Activated gamma-delta T cell (primary cell): ENCODE measurements around the gene CACNA1G.
A peak's percentile ranks its signal among the peaks of the same experiment; 100 is the strongest.

ENCODE experiments used
- DNase-seq: peaks from one replicate; lab custom pipeline; 2025; lab: John Stamatoyannopoulos, UW

Gene CACNA1G

DNA sequence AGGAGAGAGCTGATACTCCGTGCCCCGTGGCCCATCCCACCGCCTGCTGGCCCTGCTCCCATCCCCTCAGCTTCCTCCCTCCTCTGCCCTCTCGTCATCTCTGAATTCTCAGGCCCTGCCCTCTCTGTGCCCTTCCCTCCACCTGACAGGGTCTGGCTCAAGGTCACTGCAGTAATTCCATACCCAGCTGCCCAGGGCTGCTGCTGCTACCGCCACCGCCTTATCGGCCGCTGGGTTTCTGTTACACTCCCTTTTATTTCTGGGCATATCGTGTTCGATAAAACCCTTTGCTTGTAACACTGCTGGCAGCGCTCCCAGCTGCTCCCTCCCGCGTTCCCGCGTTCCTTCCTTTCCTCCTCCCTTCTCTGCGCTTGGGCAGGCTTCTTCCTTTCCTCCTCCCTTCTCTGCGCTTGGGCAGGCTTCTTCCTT is 26.8 kb upstream of the CACNA1G start:
- DNase-seq, result no peak

DNA sequence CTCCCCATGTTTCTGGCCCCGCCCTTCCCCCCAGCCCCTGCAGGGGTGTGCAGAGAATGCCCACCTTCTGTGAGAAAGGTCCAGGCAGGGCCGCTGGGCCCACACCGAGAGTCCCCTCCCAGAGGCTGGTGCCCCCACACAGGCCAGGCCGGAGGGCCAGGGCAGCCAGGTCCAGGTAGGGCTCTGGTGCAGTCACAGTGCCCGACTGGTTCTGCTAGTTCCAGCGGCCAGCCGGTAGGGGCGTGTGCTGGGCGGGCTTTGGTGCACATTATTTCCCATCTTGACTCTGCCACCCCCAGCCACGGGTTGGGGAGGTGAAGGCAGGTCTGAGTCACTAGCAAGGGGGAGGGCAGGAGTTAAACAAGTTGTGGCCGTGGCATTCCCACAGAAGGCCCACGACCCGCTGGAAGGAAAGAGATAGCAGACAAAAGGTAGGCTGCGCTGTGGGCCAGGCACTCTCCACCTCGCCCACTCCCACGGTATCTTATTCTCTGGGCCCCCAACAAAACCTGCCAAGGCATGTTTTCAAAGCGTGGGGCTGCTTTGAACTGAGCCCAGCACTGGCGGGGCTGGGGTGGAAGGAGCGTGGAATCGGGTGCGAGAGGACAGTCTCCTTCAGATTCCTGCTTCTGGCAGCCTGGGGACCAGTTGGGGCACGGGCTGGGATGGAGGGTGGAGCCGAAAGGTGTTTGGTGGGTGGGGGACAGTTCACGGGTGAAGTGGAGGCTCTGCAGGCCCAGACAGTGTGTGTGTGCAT is 26.1 kb upstream of the CACNA1G start:
- DNase-seq, result no peak

DNA sequence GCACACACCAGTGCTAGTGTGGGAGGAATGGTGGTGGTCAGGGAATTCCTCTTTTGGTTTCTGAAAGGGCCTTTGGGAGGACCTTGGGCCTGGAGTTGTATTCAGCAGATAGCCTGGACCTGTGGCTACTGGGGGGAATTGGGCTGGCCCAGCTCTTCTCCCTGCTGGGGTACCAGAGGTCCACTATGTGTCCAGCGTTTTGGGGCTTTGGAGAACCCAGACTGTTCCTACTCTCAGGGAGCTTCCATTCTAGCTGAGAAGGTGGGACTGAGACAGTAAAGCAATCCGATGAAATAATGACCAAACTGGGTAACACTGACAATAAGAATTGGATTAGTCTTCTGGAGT is 25.6 kb upstream of the CACNA1G start:
- DNase-seq, result no peak

DNA sequence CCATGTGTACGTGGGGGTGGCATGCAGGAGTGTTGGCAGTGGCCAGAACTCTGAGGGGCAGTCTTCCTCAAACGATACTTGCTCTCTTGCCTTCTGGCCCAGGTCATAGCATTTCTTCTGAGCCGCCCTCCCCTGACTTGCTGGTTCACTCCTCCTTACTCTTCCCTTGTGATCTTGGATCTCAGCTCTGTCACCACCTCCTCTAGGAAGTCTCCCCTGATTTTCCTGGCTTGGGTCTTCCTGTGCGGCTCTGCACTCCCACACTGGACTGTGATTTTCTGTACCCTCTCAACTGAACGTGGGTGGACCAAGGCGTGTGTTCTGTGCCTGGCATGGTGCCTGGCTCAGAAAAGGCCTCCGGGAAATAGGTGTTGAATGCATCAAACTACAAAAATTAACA is 25.1 kb upstream of the CACNA1G start:
- no peak for DNase-seq

DNA sequence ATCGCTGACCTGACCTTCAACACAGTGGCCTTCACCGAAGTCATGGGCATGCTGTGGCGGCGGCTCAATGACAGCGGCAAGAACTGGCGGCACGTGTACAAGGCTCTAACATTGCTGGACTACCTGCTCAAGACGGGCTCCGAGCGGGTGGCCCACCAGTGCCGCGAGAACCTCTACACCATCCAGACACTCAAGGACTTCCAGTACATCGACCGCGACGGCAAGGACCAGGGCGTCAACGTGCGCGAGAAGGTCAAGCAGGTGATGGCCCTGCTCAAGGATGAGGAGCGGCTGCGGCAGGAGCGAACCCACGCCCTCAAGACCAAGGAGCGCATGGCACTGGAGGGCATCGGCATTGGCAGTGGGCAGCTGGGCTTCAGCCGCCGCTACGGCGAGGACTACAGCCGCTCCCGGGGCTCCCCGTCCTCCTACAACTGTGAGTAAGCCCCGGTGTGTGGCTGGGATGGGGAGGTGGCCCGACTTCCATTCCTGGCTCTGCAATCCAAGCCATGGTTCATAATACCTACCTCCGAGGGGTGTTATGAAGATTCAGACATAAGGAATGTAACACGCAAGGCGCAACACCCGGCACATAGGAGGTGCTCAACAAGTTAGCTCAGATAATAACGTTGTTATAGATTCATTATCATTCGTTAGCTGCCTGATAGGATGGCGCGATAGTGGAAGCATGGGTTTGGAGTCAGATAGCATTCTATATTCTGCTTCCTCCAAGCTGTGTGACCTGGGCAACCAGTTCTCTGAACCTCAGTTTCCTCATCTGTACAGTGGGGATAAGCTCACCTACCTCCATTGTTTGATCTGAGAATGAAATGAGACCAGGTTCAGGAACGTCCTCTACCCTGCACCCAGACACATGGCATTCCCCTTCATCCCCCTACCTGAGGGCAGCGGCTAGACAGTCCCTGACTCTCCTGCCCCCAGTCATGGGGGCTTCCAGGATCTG is 23.6 kb upstream of the CACNA1G start:
- no peak for DNase-seq

DNA sequence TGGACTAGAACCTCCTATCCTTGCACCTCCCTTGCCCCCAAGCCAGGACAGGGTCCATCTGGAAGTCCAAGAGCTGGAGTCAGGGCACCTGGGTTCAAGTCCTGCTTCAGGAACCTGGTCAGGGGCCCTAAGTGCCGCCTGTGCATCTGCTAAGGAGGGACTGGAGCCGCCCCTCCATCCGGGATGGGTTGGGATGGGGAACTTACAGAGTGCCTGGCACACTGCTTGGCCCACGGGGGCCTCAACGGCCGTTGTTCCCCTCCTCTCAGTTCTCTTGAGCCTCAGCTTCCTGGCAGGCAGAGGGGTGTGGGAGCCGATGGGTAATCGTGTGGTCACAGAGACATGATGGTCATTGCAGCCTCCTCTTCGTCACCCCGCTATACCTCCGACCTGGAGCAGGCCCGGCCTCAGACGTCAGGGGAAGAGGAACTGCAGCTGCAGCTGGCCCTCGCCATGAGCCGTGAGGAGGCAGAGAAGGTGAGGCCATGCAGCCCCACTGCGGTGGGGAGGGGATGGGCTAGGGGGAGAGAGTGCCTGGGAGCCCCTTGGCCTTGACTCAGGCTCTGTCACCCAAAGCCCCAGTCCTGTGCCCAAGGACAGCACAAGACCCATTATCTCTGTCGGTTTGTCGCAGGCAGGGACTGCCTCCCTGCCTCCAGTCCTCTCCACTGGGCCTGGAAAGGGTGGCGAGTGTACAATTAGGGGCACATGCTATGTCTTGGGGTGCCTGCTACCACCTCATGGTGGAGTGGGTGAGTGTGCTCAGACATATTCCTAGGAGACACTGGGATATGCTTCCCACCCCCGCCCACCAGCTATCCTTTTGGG is 22.6 kb upstream of the CACNA1G start:
- no peak for DNase-seq

DNA sequence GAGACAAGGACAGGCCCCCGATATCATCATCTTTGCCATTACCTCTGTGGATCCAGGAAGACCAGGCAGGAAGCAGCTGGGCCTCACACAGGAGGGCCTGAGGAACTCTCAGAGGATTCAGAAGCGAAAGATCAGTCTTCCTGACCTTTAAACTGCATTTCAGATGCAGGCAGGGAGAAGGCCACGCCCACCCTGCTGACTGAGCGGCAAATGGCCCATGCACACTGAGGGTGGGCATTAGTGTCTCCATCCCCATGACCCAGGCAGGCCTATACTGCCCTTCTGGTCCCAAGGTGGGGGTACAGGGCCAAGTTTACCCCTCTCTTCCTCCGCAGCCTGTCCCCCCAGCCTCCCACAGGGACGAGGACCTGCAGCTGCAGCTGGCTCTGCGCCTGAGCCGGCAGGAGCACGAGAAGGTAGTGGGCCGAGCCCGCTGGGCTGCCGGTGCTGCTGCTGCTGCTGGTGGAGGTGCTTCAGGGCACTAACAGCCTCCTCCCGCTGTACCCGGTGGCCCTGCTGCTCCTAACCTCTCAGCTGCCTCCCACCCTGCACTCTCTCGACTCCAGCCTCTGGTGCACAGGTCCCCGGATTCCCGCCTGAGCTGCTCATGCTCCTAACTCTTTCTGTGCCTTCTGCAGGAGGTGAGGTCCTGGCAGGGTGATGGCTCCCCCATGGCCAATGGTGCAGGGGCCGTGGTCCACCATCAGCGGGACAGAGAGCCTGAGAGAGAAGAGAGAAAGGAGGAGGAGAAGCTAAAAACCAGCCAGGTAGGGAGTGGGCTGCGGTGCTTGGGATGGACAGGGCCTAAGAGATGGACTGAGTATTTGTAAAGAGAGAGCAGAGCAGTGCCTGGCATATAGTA is 21.7 kb upstream of the CACNA1G start:
- no peak for DNase-seq

DNA sequence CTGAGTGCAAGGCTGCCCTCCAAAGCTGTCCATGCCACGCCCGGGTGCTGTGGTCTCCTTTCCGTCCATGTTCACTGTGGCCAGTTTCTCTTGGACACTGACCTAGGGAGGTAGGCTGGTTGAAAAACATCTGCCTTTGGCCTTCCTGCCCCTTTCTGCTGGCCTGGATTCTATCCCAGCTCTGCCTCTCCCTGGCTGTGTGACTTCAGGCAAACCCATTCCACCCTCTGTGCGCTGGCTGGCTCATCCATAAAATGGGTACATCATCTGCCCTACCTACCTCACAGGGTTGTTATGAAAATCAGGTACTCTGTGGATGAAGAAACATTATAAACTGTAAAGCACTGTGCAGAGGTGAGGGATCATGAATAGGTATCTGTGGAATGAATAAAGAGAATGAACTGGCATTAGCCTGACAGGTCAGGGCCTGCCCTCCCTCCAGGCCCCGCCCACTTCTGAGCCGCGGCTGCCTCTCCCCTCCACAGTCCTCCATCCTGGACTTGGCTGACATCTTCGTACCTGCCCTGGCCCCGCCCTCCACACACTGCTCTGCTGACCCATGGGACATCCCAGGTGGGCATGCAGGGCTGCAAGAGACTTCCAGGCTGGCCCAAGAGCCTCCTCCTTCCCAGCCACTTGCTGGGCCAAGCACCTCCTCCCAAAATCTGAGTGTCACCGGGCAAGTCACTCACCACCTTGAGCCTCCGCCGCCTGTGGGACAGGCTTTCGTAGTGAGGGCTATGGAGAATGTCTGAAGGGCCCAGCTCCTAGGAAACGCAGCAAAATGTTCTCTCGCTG is 20.6 kb upstream of the CACNA1G start:
- DNase-seq, result no peak

DNA sequence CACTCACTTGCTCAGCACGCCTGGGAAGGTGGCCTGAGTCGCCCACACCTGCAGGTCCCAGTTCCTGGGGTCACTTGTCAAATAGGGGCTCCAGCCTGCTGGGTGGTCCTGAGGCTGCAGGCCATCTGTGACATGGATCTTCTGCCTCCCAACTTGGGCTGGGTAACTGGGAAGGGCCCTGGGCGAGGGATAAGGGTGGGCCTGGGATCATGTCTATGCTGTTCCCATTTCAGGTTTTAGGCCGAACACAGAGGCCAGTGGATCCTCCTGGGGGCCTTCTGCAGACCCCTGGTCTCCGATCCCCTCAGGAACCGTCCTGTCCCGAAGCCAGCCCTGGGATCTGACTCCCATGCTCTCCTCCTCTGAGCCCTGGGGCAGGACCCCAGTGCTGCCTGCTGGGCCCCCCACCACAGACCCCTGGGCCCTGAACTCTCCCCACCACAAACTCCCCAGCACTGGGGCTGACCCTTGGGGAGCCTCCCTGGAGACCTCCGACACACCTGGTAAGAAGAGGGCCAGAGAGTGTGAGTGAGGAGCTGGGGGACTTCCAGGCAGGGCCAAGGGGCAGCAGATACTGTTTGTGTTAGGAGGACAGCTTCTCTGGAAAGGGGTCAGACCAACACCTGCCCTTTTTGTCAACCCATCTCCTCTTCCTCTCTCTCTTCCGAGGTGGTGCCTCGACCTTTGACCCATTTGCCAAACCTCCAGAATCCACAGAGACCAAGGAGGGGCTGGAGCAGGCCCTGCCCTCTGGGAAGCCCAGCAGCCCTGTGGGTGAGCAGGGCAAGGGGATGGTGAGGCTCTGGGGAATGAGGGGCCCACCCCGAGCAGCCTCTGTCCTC is 19.7 kb upstream of the CACNA1G start:
- no peak for DNase-seq

DNA sequence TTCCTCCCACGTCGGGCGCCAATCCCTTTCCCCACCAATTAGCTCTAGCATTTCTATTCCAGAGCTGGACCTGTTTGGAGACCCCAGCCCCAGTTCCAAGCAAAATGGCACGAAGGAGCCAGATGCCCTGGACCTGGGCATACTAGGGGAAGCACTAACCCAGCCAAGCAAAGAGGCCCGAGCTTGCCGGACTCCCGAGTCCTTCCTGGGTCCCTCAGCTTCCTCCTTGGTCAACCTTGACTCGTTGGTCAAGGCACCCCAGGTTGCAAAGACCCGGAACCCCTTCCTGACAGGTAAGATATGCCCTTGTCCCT is 19.2 kb upstream of the CACNA1G start:
- no peak for DNase-seq

DNA sequence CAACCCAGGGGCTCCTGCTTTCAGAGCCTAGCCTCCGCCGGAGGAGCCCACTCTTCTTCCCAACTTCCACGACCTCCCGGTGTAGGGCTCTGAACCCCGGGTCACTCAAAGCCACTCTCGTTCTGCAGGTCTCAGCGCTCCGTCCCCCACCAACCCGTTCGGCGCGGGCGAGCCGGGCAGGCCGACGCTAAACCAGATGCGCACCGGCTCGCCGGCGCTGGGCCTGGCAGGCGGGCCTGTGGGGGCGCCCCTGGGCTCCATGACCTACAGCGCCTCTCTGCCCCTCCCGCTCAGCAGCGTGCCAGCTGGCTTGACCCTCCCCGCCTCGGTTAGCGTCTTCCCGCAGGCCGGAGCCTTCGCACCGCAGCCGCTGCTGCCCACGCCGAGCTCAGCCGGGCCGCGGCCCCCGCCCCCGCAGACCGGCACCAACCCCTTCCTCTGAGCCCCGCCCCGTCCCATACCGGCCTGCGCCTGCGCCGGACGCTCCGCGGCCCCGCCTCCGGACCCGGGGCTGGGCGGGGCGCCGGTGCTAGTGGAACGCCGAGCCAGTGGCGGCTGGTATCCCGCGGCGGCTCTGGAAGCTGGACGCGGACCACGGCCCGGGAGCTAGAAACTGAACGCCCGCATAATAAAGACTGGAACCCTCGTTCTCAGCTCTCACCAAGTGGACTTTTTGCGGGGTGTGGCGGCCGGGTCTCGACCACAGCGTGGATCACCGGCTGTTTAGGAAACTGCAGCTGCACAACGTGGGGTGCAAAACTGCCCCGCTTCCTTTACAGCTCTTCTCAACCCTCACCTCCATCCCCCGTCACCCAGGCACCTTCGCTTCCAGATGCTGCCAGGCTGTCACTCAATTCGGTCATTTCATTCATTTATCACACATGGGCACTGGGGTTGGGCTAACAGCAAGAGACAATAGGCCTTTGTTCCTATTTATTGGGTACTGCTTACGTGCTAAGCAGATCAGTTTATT is 18.5 kb upstream of the CACNA1G start:
- DNase-seq, result peak; percentile 71

DNA sequence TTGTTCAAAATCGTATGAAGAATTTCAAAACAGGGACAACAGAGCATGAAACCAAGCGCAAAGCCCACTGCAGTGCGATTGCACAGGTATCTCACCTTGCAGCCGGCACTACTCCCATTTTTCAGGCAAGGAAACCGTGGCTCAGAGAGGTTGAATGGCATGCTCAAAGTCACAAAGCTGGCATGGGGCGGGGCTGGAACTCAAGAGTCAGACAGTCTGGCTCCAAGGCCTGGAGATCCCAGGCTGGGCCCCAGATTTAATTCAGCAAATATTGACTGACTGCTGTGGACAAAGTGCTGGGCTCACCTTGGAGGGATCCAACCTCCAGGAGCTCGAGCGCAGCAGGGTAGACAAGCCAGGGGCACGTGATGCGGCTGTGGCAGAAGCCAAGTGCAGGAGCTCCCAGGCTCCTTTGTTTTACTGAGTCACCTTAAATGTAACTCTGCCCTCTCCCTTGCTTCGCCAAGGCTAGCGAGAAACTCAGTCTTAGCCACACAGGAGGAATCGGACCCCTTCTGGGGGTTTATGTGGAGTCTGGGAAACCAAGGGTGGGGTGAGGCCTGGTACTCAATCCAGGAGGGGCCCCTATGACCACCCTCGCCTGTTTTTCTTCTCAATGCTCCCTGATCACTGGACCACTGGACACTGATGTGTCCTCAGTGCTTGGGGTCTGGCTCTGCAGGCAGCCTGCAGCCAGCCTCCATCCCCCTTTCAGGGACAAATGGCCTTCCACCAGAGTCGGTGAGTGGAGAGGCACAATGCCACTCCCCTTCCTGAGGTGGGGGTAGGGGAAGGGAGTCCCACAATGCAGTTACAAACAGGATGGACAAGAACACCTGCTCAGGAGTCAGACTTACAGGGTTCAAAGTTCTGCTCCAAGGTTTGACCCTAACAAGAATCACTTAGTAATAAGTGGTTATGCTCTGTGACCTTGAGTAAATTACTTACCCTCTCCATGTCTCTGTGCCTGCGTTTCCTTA is 17.4 kb upstream of the CACNA1G start:
- DNase-seq, result no peak

DNA sequence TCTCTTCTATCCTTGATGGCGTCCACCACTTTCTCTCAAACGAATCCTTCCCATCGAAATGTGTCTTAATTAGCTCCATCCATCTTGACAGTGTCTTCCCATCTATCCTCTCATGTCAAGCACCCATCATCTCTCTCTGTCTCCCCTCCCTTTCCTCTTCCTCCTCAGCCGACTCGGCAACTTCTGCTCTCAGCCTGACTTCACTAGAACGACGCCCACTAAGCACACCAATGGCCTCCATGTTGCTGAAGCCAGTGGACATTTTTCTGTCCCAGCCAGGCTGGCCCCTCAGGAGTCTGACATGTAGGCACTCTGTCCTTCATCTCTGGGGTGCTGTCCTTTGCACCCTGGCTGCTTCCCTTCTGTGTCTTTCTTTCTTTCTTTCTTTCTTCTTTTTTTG is 16.0 kb upstream of the CACNA1G start:
- no peak for DNase-seq

DNA sequence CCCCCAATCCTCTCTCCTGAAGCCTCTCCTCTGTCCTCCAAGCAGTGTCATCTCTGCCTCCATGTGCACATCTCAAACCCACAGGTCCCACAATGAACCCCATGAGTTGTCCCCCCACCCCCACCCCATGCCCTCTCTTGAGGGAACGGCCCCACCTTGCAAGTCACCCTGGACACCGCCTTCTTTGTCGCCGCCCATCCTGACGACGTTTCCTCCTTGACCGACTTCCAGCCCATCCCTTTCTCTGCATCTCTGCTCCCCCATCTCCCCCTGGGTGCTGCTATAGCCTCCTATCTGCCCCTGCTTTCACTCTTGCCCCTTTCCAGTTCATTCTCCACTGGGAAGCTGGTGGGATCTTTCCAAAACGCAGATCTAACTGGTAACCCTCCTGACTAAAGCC is 15.2 kb upstream of the CACNA1G start:
- DNase-seq, result no peak

DNA sequence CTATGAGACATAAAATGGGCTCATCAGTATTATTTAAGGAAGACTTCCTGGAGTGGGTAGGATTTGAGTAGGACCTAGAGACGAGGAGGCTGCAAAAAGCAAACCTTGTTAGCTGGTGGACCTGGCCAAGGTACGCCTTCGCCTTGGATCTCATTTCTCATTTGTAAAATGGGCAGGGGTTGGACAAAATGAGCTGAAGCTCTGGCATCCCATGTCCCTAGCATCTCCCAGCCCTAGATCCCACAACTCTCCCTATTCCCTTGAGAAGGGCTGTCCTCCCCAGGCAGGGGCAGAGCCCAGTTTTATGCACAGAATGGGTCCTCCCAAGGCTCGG is 13.8 kb upstream of the CACNA1G start:
- DNase-seq, result no peak

DNA sequence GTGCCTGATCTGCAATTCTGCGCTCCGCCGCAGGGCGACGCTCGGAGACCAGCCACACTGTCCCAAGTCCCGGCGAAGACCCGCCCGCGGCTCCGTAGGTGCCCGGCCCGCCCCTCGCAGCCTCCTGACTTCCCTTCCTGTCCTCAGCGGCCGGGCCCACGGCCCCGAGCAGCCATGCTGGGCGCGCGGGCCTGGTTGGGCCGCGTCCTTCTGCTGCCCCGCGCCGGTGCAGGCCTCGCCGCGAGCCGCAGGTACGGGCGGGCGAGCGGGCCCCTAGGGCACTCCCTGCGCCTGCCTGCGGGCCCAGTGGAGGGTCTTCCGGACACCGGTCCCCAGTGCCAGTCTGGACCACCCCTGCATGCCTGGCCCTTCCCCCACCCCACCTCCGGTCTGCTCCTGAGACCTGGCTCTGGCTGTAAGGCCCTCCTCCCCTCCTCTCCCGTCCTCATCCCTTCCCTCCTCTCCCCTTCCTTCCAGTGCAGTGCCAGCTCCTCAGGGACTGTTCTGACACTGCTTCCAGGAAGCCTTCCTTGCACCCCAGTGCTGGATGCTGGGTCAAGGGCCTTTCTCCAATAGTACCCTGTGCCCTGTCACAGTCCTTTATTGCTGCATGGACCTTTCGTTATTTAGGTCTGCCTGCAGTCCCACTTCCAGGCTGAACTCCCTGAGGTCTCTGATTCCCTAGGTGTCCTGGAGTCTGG is 13.3 kb upstream of the CACNA1G start, which contains the start of gene SPATA20:
Gene SPATA20, plus strand, starts transcription at position 140 of the 701 bp plus-strand sequence. Its CDS starts 35 bp downstream, at position 175.
- peak; percentile 73 for DNase-seq

DNA sequence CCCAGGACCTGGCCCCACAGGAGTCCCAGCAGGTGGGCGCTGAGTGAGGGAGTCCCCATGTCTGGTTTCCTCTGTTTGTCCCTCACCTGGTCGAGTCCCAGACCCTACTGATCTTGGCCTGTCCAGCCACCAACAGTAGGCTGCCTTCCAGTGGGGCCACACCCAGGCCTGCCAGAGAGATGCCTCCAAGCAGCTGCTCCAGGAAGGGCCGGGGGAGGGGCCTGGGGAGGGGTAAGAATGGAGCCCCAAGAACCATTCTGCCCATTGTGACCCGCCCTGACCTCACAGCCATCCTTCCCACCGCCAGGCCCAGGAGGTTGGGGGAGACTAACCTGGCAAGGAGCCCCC is 12.8 kb upstream of the CACNA1G start:
- DNase-seq, result no peak
